H1 (cell line): ENCODE measurements around the gene CREBBP. TPM values are rescaled to one million over a fixed set of nuclear protein-coding genes. Genes with fewer than 3 reads are reported as not detected.

ENCODE experiments used
- CTCF ChIA-PET: fragments of 300-600 bp; sonication (Branson Sonifier 250); formaldehyde crosslinking; loops from one replicate; lab custom pipeline; 2021; ENCODE audit not compliant: partially characterized antibody; lab: Charles Lee
- POLR2A ChIA-PET: fragments of 300-600 bp; sonication (Branson Sonifier 250); formaldehyde crosslinking; loops from one replicate; lab custom pipeline; 2021; ENCODE audit warnings: inconsistent platforms; ENCODE audit not compliant: partially characterized antibody; lab: Charles Lee
- DNase-seq, 2 experiments: peaks; one replicate each; pipeline versions ENCODE4 v3.0.0 to v3.0.0-alpha.2; 2010 to 2022; ENCODE audit warnings: low spot score in 2 of 2, low read depth in 1 of 2, mixed read lengths in 1 of 2
- FAIRE-seq: peaks from 2 replicates; lab custom pipeline; 2011; peaks lifted over from hg19 to GRCh38; lab: Jason Lieb, UNC
- H2AFZ ChIP-seq: 2 replicates; pipeline ENCODE4 v1.8.1; 2012; ENCODE audit warnings: low read length, inconsistent platforms
- H2AK5ac ChIP-seq: 2 replicates; pipeline ENCODE4 v1.6.1; 2013; ENCODE audit warnings: low read depth, low read length
- H2BK120ac ChIP-seq: replicated peaks from 2 replicates; pipeline ENCODE3; 2013; ENCODE audit warnings: low read depth, low read length, inconsistent platforms
- H2BK12ac ChIP-seq: 2 replicates; pipeline ENCODE4 v1.6.1; 2013; ENCODE audit warnings: low read depth, low read length
- H2BK15ac ChIP-seq: 2 replicates; pipeline ENCODE4 v1.6.1; 2013; ENCODE audit warnings: low read length
- H2BK20ac ChIP-seq: 2 replicates; pipeline ENCODE4 v1.6.1; 2013; ENCODE audit warnings: low read length
- H2BK5ac ChIP-seq: 2 replicates; pipeline ENCODE4 v1.6.1; 2013; ENCODE audit warnings: low read depth, low read length
- H3K14ac ChIP-seq: 2 replicates; pipeline ENCODE4 v1.6.1; 2013; ENCODE audit warnings: inconsistent platforms; ENCODE audit not compliant: insufficient read length
- H3K18ac ChIP-seq: 2 replicates; pipeline ENCODE4 v1.6.1; 2013; ENCODE audit warnings: low read length; ENCODE audit errors: extremely low read depth
- H3K23ac ChIP-seq: 2 replicates; pipeline ENCODE4 v1.6.1; 2013; ENCODE audit warnings: inconsistent platforms; ENCODE audit not compliant: insufficient read length
- H3K23me2 ChIP-seq: 2 replicates; pipeline ENCODE4 v1.6.1; 2013; ENCODE audit warnings: low read depth, low read length
- H3K27ac ChIP-seq: 2 replicates; pipeline ENCODE4 v1.6.1; 2011; ENCODE audit warnings: low read depth, low read length, inconsistent platforms
- H3K27me3 ChIP-seq, 4 experiments: replicated peaks in 1 of 4; 1 replicate in 1 of 4; 2 replicates in 3 of 4; pipeline versions ENCODE4 v1.6.1 to v1.8.1; 2011 to 2013; ENCODE audit warnings: low read length in 3 of 4, mild to moderate bottlenecking in 3 of 4, inconsistent platforms in 2 of 4, mixed read lengths in 2 of 4, moderate library complexity in 1 of 4; ENCODE audit not compliant: control insufficient read depth in 3 of 4, insufficient read depth in 3 of 4; ENCODE audit errors: extremely low read depth in 1 of 4
- H3K36me3 ChIP-seq, 4 experiments: 2 replicates each; pipeline versions ENCODE4 v1.6.1 to v1.8.1; 2011 to 2013; ENCODE audit warnings: mild to moderate bottlenecking in 4 of 4, low read length in 3 of 4, moderate library complexity in 2 of 4, control low read depth in 1 of 4, inconsistent platforms in 1 of 4; ENCODE audit not compliant: insufficient read depth in 4 of 4, control insufficient read depth in 2 of 4
- H3K4ac ChIP-seq: replicated peaks from 2 replicates; pipeline ENCODE3; 2013; ENCODE audit warnings: low read length, low read depth, mixed read lengths, inconsistent platforms; ENCODE audit not compliant: insufficient read length
- H3K4me1 ChIP-seq, 4 experiments: replicated peaks in 1 of 4; 1 replicate in 1 of 4; 2 replicates in 3 of 4; pipeline versions ENCODE4 v1.6.1 to v1.8.1; 2011 to 2013; ENCODE audit warnings: low read length in 3 of 4, inconsistent platforms in 2 of 4, mixed read lengths in 1 of 4; ENCODE audit not compliant: insufficient read depth in 4 of 4, control insufficient read depth in 3 of 4
- H3K4me2 ChIP-seq, 2 experiments: 2 replicates each; pipeline versions ENCODE4 v1.6.1 to v1.8.1; 2011 to 2013; ENCODE audit warnings: low read depth in 2 of 2, low read length in 2 of 2, control low read depth in 1 of 2, inconsistent platforms in 1 of 2, mild to moderate bottlenecking in 1 of 2; ENCODE audit not compliant: insufficient read depth in 1 of 2
- H3K4me3 ChIP-seq, 4 experiments: fragments of 200-600, 300-600 bp in 1 of 4; sonication (generic), shearing (Covaris generic), sonication (Bioruptor Twin) in 1 of 4; 2 replicates each; pipeline versions ENCODE4 v1.5.1 to v1.8.1; 2011 to 2016; ENCODE audit warnings: low read length in 4 of 4, low read depth in 3 of 4, control low read depth in 2 of 4, inconsistent platforms in 2 of 4, mild to moderate bottlenecking in 2 of 4, mixed read lengths in 1 of 4, moderate library complexity in 1 of 4; ENCODE audit not compliant: insufficient read depth in 2 of 4; ENCODE audit errors: extremely low read depth in 1 of 4
- H3K56ac ChIP-seq: replicated peaks from 2 replicates; pipeline ENCODE3; 2013; ENCODE audit warnings: low read depth, mild to moderate bottlenecking, mixed read lengths, low read length, inconsistent platforms; ENCODE audit not compliant: insufficient read length
- H3K79me1 ChIP-seq: 2 replicates; pipeline ENCODE4 v1.6.1; 2013; ENCODE audit warnings: low read depth, low read length, control low read depth
- H3K79me2 ChIP-seq, 2 experiments: 2 replicates each; pipeline versions ENCODE4 v1.6.1 to v1.8.1; 2012 to 2013; ENCODE audit warnings: low read length in 2 of 2, mild to moderate bottlenecking in 2 of 2, inconsistent platforms in 1 of 2; ENCODE audit not compliant: insufficient read depth in 2 of 2, control insufficient read depth in 1 of 2
- H3K9ac ChIP-seq, 4 experiments: replicated peaks in 1 of 4; 1 replicate in 1 of 4; 2 replicates in 3 of 4; pipeline versions ENCODE4 v1.6.1 to v1.8.1; 2011 to 2013; ENCODE audit warnings: low read depth in 3 of 4, low read length in 3 of 4, control low read depth in 2 of 4, mild to moderate bottlenecking in 2 of 4, moderate library complexity in 2 of 4, inconsistent platforms in 1 of 4; ENCODE audit errors: extremely low read depth in 1 of 4
- H3K9me3 ChIP-seq, 2 experiments: 2 replicates each; pipeline versions ENCODE4 v1.6.1 to v1.8.1; 2012 to 2013; ENCODE audit warnings: mild to moderate bottlenecking in 2 of 2, moderate library complexity in 2 of 2, control low read depth in 1 of 2, inconsistent platforms in 1 of 2, low read depth in 1 of 2, low read length in 1 of 2, mixed read lengths in 1 of 2; ENCODE audit not compliant: insufficient read depth in 2 of 2
- H4K20me1 ChIP-seq, 2 experiments: replicated peaks in 1 of 2; 2 replicates each; pipeline versions ENCODE3 to v1.8.1; 2011 to 2013; ENCODE audit warnings: inconsistent platforms in 2 of 2, low read length in 2 of 2, mild to moderate bottlenecking in 1 of 2; ENCODE audit not compliant: insufficient read depth in 2 of 2, control insufficient read depth in 1 of 2
- H4K5ac ChIP-seq: 2 replicates; pipeline ENCODE4 v1.6.1; 2013; ENCODE audit warnings: low read length, low read depth, mixed read lengths, inconsistent platforms; ENCODE audit not compliant: insufficient read length
- H4K8ac ChIP-seq: 2 replicates; pipeline ENCODE4 v1.8.0; 2013; ENCODE audit warnings: mild to moderate bottlenecking, moderate library complexity, low read length, inconsistent platforms; ENCODE audit not compliant: insufficient read depth; ENCODE audit errors: extremely low read depth
- H4K91ac ChIP-seq: replicated peaks from 2 replicates; pipeline ENCODE3; 2013; ENCODE audit warnings: low read length, mixed read lengths, inconsistent platforms; ENCODE audit not compliant: insufficient read length
- CTBP2 ChIP-seq: IDR thresholded peaks from 2 replicates; pipeline ENCODE4 v1.7.0; 2011; ENCODE audit warnings: borderline replicate concordance, mild to moderate bottlenecking, moderate library complexity, mixed read lengths, low read length; ENCODE audit not compliant: insufficient read depth, insufficient read length
- TEAD4 ChIP-seq: IDR thresholded peaks from 2 replicates; pipeline ENCODE4 v1.6.1; 2012; ENCODE audit warnings: low read depth, low read length, inconsistent platforms, mixed read lengths
- WGBS, 2 experiments: shearing (Covaris generic) in 1 of 2; methylation state at CpG; one replicate each; pipeline versions ENCODE4 v1.1.6 to v1.1.7; 2013 to 2015; ENCODE audit warnings: low lambda C conversion rate in 2 of 2, mixed read lengths in 2 of 2, inconsistent platforms in 1 of 2, low coverage in 1 of 2, missing lambda C conversion rate in 1 of 2; ENCODE audit not compliant: insufficient replicate concordance in 2 of 2, insufficient coverage in 1 of 2, insufficient read length in 1 of 2; ENCODE audit errors: extremely low coverage in 1 of 2, missing lambda C conversion rate in 1 of 2; 5-methylcytosine and 5-hydroxymethylcytosine counted together
- polyA plus RNA-seq, 7 experiments: library from polyadenylated mRNA; depleted of rRNA in 3 of 7; stranded (reverse) in 5 of 7; unstranded in 2 of 7; fragments of >200 nt in 5 of 7; fragments of 200-250 nt in 2 of 7; gene quantifications; 1 replicate in 5 of 7; 2 replicates in 1 of 7; 4 replicates in 1 of 7; pipeline versions ENCODE4 v1.2.1 to v1.2.3, GENCODE V29; 2011 to 2013; ENCODE audit warnings: missing spikeins in 2 of 7, mixed read lengths in 2 of 7
- total RNA-seq: library from RNA; stranded (reverse); fragmentation: NEBNext Ultra II Directional; extraction: Animal tissue kit (Norgen Biotek cat#: 25700); gene quantifications from 2 replicates; pipeline ENCODE4 v1.2.1, GENCODE V29; 2021

The CREBBP gene
- total and polyA plus RNA-seq, 2 of the 8 experiments (the other 6 are each of a cell fraction or from before 2014, with no cell fraction given), result 10.0 to 60.1 TPM

DNA sequence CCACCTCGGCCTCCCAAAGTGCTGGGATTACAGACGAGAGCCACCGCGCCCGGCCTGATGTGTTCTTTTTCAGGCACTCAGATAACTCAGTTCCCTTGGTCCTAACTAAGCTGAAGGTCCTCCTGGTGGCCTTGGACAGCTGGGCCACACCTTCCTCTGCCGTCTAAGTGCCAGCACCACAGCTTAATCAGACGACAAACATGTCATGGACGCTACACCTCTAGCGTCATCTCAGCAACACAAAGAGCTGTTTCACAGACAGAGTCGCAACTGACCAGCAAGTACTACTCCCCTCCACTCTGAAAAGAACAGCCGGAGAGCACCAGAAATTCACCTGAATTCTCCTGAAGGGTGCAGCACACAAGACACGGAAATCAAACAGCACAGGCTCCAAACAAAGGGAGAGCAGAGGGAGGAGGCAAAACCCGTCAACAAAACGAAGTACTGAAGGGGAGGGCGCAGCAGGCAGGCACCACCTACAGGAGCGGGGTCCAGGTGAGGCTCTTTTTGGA, 167.6 kb downstream of the CREBBP start:
- no peak for FAIRE-seq
- ChIA-PET CTCF (interaction anchor here (2.0 to 5.9 kb wide), 2 partner anchors 22 to 59 kb away, joined by 4 to 28 read pairs; no protein-coding TSS in a partner anchor), POLR2A (interaction anchor here (1.0 to 3.7 kb wide), 4 partner anchors 9 to 129 kb away, joined by 3 to 15 read pairs (median 3); no protein-coding TSS in a partner anchor)
- TF ChIP-seq CTBP2, result no peak
- no peak for TF ChIP-seq TEAD4

More for the DNA sequence above, 167.6 kb downstream of the CREBBP start:
- Histone ChIP-seq H3K9ac (no peak overlapping the region), H3K27me3 (no peaks in the 10 kb centered on the region), H3K18ac (no peak overlapping the region), H3K23ac (no peak overlapping the region), H3K9me3 (no peaks in the 10 kb centered on the region), H3K4me2 (no peak overlapping the region), H3K4ac (no peak overlapping the region), H3K79me2 (peaks cover 8 to 81% of the 10 kb centered on the region in 2 experiments), H3K27ac (peak overlapping the region; percentile 16; the same call in 1 of the 2 replicates), H2BK15ac (no peak overlapping the region), H2AFZ (no peak overlapping the region), H3K56ac (no peak overlapping the region), H2BK20ac (no peak overlapping the region), H3K4me3 (no peak overlapping the region), H3K23me2 (peaks cover 8% of the 10 kb centered on the region), H3K14ac (no peak overlapping the region), H2BK12ac (peak overlapping the region; percentile 33; the same call in 1 of the 2 replicates), H2BK5ac (0 out of 2 replicates have a peak overlapping the region, but pooled peaks have one; percentile 66), H2BK120ac (no peak overlapping the region), H4K8ac (no peak overlapping the region), H4K91ac (no peak overlapping the region), H2AK5ac (no peak overlapping the region), H4K5ac (no peak overlapping the region), H3K4me1 (peaks cover 0 to 6% (median 1%) of the 10 kb centered on the region in 4 experiments; a peak in 4 of 7 replicates), H4K20me1 (peaks cover 4% of the 10 kb centered on the region in 2 experiments), H3K36me3 (peaks cover 0 to 22% (median 3%) of the 10 kb centered on the region in 4 experiments; a peak in 4 of 8 replicates), H3K79me1 (peaks cover 14% of the 10 kb centered on the region)
- 90% methylated on average over 16 of the region's 16 CpGs; no CpG with 5 or more reads in 1 of the 2 experiments for WGBS, 2 experiments
- DNase-seq, result no peak
